AG09319 (cell line): ENCODE measurements around the gene CFP.

ENCODE experiments used
- DNase-seq: peaks from one replicate; pipeline ENCODE4 v3.0.0-alpha.2; 2010; ENCODE audit warnings: low read depth; ENCODE audit errors: extremely low read depth
- TF ChIP-seq, protein P1 (sequence below): IDR thresholded peaks from 2 replicates; pipeline ENCODE4 v1.5.1; 2011; ENCODE audit warnings: low read depth, mild to moderate bottlenecking, inconsistent platforms, low read length, moderate library complexity

CFP gene

DNA sequence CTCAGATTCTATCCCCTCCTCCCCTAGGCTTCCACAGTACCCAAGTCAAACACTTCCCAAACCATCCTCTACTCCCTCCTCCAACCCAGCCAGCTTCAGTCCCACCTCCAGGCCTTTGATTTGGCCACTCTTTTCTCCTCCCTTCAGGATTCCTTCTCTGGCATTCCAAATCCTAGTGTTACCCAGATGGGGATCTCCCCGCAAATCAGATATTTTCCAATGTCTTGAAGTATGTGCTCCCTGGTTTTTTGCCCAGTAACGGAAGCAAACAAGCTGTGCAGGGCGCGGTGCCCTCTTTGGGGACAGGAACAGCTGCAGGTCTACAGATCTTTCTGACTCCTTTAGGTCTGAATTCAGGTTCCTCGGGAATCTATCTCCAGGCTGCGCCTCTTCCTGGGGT is 7.9 kb downstream of the CFP start:
- no peak for DNase-seq
- TF ChIP-seq, protein P1, sequence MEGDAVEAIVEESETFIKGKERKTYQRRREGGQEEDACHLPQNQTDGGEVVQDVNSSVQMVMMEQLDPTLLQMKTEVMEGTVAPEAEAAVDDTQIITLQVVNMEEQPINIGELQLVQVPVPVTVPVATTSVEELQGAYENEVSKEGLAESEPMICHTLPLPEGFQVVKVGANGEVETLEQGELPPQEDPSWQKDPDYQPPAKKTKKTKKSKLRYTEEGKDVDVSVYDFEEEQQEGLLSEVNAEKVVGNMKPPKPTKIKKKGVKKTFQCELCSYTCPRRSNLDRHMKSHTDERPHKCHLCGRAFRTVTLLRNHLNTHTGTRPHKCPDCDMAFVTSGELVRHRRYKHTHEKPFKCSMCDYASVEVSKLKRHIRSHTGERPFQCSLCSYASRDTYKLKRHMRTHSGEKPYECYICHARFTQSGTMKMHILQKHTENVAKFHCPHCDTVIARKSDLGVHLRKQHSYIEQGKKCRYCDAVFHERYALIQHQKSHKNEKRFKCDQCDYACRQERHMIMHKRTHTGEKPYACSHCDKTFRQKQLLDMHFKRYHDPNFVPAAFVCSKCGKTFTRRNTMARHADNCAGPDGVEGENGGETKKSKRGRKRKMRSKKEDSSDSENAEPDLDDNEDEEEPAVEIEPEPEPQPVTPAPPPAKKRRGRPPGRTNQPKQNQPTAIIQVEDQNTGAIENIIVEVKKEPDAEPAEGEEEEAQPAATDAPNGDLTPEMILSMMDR, result no peak

DNA sequence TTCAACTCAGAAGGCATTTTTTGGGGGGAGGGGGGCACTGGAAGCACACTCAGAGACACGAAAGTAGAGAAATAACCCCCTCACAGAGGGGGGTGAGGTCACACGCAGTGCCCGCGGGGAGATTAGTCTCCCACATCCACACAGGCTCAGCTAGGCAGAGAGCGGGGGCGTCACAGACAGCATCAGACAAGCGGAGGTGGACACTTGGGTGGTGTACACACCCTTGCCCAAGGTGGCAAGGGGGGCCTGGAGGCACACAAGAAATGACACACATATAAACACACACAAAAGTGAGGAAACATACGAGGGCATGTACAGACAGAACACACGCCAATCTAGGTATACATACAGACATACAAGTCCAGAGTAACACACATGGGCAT is 9.4 kb downstream of the CFP start:
- TF ChIP-seq, protein P1, result no peak
- DNase-seq, result no peak

DNA sequence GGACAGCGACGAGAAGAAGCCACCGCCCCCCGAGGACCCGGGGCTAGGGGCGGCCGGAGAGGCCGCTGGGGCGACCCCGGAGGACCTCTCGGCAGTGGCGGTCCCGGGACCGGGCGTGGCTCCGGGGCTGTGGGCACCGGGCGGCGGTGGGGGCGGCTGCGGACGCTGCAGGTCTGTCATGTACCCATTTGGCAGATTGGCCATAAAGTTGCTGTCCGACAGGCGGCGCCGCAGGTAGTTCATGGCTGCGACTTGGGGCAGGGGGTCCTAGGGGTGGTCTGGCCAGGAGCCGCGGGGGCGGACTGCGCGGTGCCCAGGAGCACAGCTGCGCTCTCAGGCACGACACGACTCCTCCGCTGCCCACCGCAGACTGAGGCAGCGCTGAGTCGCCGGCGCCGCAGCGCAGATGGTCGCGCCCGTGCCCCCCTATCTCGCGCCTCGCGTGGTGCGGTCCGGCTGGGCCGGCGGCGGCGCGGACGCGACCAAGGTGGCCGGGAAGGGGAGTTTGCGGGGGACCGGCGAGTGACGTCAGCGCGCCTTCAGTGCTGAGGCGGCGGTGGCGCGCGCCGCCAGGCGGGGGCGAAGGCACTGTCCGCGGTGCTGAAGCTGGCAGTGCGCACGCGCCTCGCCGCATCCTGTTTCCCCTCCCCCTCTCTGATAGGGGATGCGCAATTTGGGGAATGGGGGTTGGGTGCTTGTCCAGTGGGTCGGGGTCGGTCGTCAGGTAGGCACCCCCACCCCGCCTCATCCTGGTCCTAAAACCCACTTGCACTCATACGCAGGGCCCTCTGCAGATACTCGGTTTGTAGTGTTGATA is 10.0 kb downstream of the CFP start, which contains the start of gene SYN1:
TSS of gene SYN1 (minus strand) at position 372 of the 817 bp plus-strand sequence. CDS start at position 243, 129 bp downstream.
- TF ChIP-seq, protein P1, result no peak; the same call in 1 of the 2 replicates
- DNase-seq, result no peak

DNA sequence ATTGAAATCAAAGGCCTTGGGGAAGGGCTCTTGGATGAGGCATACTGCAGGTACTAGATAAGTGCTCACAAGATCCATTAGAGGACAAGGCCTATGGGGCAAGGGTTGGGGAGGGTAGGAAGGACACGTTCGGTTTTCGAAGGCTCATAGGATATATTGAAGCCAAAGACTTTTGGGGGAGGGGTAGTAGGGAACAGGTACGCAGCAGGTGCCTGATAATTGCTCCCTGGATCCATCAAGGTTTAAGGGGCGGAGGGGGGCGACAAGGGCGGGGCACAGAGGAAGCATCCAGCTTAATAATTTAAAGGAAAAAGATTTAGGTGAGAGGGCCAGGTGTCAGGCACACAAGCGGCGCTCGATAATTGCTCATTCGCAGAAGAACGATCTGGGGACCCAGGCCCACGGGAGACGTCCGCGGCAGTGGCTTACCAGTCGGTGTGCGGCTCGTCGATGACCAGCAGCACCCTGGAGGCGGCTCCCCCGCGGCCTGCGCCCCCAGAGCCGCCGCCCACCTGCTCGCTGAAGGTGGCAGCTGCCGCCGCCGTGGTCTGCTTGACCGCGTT is 10.7 kb downstream of the CFP start:
- DNase-seq, result no peak
- TF ChIP-seq, protein P1, result no peak

DNA sequence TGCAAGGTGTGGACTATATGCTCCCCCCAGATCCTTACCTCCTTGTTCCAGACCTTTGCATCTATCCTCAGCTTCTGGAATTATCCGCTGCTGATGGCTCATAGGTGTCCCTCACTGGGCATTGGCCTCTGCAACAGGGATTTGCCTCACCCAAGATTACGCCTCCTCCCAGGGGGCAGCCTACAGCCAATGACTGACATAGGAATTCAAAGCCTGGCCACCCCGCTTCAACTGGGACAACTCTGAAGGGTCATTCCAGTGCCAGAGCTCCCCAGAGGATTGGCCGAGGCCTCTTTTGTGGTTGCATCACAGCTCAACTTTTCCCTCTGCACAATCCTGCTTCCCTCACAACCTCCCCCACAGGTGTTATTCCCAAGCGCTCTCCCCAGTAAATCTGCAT is 15.1 kb downstream of the CFP start:
- TF ChIP-seq, protein P1, result no peak
- no peak for DNase-seq

DNA sequence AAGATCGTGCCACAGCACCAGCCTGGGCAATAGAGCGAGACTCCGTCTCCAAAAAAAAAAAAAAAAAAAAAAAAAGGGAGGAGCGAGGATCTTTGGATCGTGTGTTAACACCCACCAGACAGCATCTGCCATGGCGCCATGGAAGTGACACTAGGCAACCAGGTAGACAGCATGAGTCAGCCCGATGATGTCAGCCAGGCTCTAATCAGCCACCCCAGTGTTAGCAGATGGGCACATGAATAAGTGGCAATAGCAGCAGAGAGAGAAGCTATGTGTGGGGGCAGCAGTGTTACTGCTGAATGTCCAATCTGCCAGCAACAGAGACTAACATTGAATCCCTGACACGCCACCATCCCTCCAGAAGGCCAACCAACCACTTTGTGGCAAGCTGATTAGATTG is 16.6 kb downstream of the CFP start:
- TF ChIP-seq, protein P1, result no peak
- no peak for DNase-seq

DNA sequence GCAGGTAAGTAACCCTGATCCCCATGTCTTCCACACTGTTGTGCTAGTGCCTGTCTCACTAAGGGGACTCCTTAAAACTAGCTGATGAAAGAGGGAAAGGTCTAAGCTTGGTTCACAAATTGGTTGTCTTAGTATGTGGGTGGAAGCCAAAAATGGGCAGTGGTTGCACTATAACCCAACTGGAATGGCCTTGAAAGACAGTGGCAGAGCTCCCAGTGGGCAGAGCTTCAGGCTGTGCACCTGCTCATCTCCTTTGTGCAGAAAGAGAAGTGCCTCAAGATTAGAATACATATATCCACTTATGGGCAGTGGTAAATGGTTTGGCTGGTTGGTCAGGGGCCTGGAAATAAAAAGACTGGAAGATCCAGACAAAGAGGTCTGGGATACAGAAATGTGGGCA is 17.3 kb downstream of the CFP start:
- DNase-seq, result no peak
- TF ChIP-seq, protein P1, result no peak
